OCI-LY3 (cell line): ENCODE data around the gene TPM1.

ENCODE experiments used
- H2AFZ ChIP-seq: fragments of 200-600, 300-600 bp; shearing (Covaris generic); 2 replicates; pipeline ENCODE4 v1.6.0; 2014; ENCODE audit warnings: antibody characterized with exemption, low read depth, low read length
- H3K27ac ChIP-seq: fragments of 200-600, 300-600 bp; sonication (generic); 2 replicates; pipeline ENCODE4 v1.5.1; 2014; ENCODE audit warnings: mild to moderate bottlenecking, low read length, moderate library complexity, mixed read lengths
- H3K27me3 ChIP-seq: fragments of 200-600, 300-600 bp; sonication (generic); 2 replicates; pipeline ENCODE4 v1.6.1; 2014; ENCODE audit warnings: low read depth, low read length, mixed read lengths
- H3K36me3 ChIP-seq: fragments of 200-600, 300-600 bp; sonication (generic); replicated peaks from 2 replicates; pipeline ENCODE3; 2014; ENCODE audit warnings: low read depth, low read length, mixed read lengths
- H3K4me1 ChIP-seq: fragments of 300-600, 200-600 bp; sonication (generic); 2 replicates; pipeline ENCODE4 v1.6.1; 2014; ENCODE audit warnings: low read length, mixed read lengths
- H3K4me2 ChIP-seq: fragments of 200-600, 300-600 bp; sonication (generic); 2 replicates; pipeline ENCODE4 v1.6.1; 2014; ENCODE audit warnings: low read length, mixed read lengths
- H3K4me3 ChIP-seq: fragments of 300-600, 200-600 bp; sonication (generic); 2 replicates; pipeline ENCODE4 v1.5.1; 2014; ENCODE audit warnings: antibody characterized with exemption, mild to moderate bottlenecking, low read length, moderate library complexity
- H3K79me2 ChIP-seq: fragments of 300-600, 200-600 bp; shearing (Covaris generic); 2 replicates; pipeline ENCODE4 v1.6.1; 2014; ENCODE audit warnings: mild to moderate bottlenecking, low read length, mixed read lengths
- H3K9ac ChIP-seq: fragments of 300-600, 200-600 bp; shearing (Covaris generic); 2 replicates; pipeline ENCODE4 v1.6.0; 2014; ENCODE audit warnings: mild to moderate bottlenecking, low read length, moderate library complexity
- H3K9me3 ChIP-seq: fragments of 200-600, 300-600 bp; shearing (Covaris generic); 2 replicates; pipeline ENCODE4 v1.6.1; 2014; ENCODE audit warnings: low read length, mixed read lengths; ENCODE audit not compliant: insufficient read depth
- H4K20me1 ChIP-seq: fragments of 200-600, 300-600 bp; sonication (generic); 2 replicates; pipeline ENCODE4 v1.6.1; 2016; ENCODE audit warnings: low read length, mixed read lengths; ENCODE audit not compliant: insufficient read depth
- EZH2phosphoT487 ChIP-seq: fragments of 200-600 bp; shearing (Covaris generic); IDR thresholded peaks from 2 replicates; pipeline ENCODE4 v1.6.1; 2018; ENCODE audit warnings: antibody characterized with exemption, mixed run types, low read depth
- TF ChIP-seq, protein P1 (sequence below): fragments of 200-600, 300-600 bp; sonication (generic); IDR thresholded peaks from 2 replicates; pipeline ENCODE4 v1.5.1; 2014; ENCODE audit warnings: antibody characterized with exemption, low read length, low read depth

Gene TPM1

DNA sequence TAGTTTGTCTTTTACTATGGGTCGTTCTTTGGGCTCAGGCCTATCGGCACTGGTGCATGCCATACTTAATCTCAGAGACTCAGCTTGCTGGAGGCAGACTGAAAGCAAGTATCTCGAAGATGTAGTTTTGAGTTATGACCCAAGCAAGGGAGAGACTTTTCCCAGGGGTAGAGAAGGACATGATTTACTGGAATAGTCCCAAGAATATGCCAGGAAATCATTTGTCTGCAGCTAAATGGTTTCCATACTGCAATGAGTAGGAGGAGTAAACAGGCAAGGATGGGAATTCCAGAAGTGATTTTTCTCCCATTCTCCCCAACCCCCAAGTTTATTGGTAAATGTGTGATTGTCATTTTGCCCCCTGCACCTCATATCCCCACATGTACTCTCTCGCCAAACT, 43.7 kb downstream of the TPM1 start:
- Histone ChIP-seq H3K79me2 (no peaks in the 10 kb centered on the region), H4K20me1 (no peaks in the 10 kb centered on the region), H3K9ac (no peak overlapping the region), H3K27me3 (0 out of 2 replicates have a peak, but pooled peaks cover under 1% of the 10 kb centered on the region), H3K36me3 (no peaks in the 10 kb centered on the region), H3K27ac (no peak overlapping the region), H3K9me3 (no peaks in the 10 kb centered on the region), H3K4me1 (no peaks in the 10 kb centered on the region), H3K4me2 (no peak overlapping the region), H2AFZ (no peak overlapping the region), H3K4me3 (no peak overlapping the region)
- no peak for TF ChIP-seq EZH2phosphoT487
- TF ChIP-seq, protein P1, sequence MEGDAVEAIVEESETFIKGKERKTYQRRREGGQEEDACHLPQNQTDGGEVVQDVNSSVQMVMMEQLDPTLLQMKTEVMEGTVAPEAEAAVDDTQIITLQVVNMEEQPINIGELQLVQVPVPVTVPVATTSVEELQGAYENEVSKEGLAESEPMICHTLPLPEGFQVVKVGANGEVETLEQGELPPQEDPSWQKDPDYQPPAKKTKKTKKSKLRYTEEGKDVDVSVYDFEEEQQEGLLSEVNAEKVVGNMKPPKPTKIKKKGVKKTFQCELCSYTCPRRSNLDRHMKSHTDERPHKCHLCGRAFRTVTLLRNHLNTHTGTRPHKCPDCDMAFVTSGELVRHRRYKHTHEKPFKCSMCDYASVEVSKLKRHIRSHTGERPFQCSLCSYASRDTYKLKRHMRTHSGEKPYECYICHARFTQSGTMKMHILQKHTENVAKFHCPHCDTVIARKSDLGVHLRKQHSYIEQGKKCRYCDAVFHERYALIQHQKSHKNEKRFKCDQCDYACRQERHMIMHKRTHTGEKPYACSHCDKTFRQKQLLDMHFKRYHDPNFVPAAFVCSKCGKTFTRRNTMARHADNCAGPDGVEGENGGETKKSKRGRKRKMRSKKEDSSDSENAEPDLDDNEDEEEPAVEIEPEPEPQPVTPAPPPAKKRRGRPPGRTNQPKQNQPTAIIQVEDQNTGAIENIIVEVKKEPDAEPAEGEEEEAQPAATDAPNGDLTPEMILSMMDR = no peak

DNA sequence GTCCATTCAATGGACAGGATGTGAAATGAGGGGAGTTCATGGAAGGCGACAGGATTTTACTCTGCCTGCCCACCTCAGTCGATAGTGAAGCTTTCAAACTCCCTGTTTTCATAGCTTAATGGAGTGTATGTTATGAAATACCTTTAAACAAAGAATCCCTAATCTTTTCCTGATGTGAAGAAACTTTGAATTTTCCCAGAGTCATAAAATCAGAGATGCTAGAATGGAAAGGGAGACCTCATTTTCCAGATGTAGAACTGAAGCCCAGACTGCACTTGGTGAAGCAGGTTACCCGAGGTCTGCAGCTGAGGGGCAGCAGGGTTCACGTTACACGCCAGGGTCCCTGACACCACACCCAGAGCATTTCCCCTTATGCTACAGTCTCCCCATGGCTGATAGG, 44.4 kb downstream of the TPM1 start:
- Histone ChIP-seq H3K36me3 (no peaks in the 10 kb centered on the region), H3K4me2 (no peak overlapping the region), H3K27me3 (0 out of 2 replicates have a peak, but pooled peaks cover 7% of the 10 kb centered on the region), H3K9me3 (no peaks in the 10 kb centered on the region), H3K4me3 (no peak overlapping the region), H3K79me2 (no peaks in the 10 kb centered on the region), H3K27ac (no peak overlapping the region), H2AFZ (no peak overlapping the region), H3K4me1 (no peaks in the 10 kb centered on the region), H3K9ac (no peak overlapping the region), H4K20me1 (no peaks in the 10 kb centered on the region)
- TF ChIP-seq EZH2phosphoT487 = no peak
- TF ChIP-seq, protein P1 = no peak

DNA sequence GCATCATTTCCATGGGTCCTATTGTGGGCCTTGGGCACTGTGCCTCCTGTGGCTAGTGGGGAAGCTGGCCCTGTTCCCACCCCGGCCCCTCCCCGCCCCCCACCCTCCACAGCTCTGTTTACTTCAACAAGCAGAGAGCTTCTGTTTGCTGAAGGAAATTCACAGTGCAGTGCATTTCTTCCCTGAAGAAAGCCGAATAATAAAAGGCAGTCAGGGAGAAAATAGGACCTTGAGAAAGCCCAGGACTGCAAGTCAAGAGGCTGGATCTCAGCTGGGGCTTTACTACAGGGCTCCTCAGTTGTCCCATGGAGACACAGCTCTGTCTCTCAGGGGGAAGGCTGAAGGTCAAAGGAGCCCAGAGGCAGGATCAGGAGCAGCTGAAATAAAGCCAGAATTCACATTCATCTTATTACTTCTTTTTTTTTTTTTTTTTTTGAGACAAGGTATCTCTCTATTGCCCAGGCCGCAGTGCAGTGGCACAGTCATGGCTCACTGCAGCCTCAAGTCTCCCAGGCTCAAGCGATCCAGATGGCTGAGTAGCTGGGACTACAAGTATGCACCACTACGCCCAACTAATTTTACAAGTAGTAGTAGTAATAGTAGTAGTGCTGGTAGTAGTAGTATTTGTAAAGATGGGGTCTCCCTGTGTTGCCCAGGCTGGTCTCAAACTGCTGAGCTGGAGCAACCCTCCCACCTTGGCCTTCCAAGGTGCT, 46.1 kb downstream of the TPM1 start:
- H4K20me1 ChIP-seq = no peaks in the 10 kb centered on the region
- no peaks in the 10 kb centered on the region for H3K9me3 ChIP-seq
- no peak overlapping the region for H3K27ac ChIP-seq
- H3K4me1 ChIP-seq = no peaks in the 10 kb centered on the region
- H3K4me2 ChIP-seq = no peak overlapping the region
- H2AFZ ChIP-seq = no peak overlapping the region
- 0 out of 2 replicates have a peak, but pooled peaks cover 9% of the 10 kb centered on the region for H3K27me3 ChIP-seq
- no peak overlapping the region for H3K4me3 ChIP-seq
- no peaks in the 10 kb centered on the region for H3K79me2 ChIP-seq
- no peak overlapping the region for H3K9ac ChIP-seq
- H3K36me3 ChIP-seq = no peaks in the 10 kb centered on the region
- no peak for TF ChIP-seq EZH2phosphoT487
- TF ChIP-seq, protein P1 = no peak

DNA sequence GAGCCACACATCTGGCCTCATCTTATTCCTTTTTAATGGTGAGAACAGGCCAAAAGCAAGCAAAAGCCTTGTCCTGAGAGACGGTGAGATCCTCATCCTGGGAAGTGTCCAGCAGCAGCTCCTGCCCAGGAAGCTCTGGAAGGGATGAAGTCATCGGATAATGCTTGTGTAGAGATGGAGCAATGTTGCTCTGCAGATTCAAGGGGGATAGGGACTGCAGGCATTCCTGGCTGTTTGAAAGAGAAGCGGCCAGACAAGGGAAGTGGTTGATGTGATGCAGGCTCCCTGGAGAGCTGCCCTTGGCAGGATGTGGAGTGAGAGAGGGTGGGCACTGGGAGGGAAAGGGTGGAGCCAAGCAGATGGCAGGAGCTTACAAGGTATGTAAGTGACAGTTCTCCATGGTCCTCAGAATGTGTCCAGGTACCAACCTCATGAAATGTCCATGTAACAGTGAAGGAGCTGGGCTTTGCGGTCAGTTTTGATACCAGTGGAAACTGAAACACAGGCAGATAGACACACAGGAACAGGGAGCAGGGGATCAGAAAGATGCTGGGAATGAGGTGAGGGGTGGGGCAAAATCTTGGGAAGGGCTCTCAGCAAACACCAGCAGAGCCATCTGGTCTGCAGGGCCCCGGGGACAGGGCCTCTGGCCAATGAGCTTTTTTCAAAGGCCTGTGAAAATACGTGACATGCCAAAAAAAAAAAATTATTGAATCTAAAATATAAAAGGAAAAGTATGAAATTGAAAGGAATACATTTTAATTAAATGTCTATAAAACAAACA, 46.9 kb downstream of the TPM1 start:
- H3K4me3 ChIP-seq = no peak overlapping the region

More for the DNA sequence above, 46.9 kb downstream of the TPM1 start:
- Histone ChIP-seq H3K79me2 (no peaks in the 10 kb centered on the region), H2AFZ (no peak overlapping the region), H3K27me3 (0 out of 2 replicates have a peak, but pooled peaks cover 9% of the 10 kb centered on the region), H3K9ac (no peak overlapping the region), H3K36me3 (no peaks in the 10 kb centered on the region), H3K4me1 (peaks cover 3% of the 10 kb centered on the region), H3K27ac (no peak overlapping the region), H3K4me2 (no peak overlapping the region), H4K20me1 (no peaks in the 10 kb centered on the region), H3K9me3 (no peaks in the 10 kb centered on the region)
- TF ChIP-seq EZH2phosphoT487 = no peak
- TF ChIP-seq, protein P1 = no peak
